Measurements from ENCODE around the gene ARRB1.

DNA sequence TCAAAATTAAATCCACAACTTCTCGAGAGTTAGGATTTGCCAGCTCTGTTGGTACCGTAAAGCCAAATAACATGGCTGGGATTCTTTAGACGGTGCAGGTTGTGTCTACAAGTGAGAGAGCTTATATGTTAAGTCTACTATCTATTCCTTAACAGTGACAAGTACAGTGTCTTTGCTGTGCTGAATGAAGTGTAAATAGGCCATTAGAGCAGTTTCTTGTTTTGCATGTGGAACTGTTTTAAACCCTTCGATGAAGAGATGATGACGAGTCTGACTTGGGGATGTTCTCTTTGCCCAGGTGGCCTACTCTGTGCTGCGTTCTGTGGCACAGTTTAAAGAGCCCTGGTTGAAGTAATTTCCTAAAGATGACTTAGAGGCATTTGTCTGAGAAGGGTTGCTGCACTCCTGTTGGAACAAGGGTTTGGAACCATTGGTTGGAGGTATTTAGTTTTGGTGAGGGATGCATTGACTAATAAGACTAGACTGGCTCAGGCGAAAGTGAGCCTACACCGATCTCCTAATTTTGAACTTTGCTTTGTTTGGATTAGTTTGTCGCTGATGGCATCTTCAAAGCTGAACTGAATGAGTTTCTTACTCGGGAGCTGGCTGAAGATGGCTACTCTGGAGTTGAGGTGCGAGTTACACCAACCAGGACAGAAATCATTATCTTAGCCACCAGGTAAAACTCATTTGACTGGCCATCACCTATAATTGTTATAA lies 48.8 kb upstream of the ARRB1 start:
- TF ChIP-seq, protein P1, sequence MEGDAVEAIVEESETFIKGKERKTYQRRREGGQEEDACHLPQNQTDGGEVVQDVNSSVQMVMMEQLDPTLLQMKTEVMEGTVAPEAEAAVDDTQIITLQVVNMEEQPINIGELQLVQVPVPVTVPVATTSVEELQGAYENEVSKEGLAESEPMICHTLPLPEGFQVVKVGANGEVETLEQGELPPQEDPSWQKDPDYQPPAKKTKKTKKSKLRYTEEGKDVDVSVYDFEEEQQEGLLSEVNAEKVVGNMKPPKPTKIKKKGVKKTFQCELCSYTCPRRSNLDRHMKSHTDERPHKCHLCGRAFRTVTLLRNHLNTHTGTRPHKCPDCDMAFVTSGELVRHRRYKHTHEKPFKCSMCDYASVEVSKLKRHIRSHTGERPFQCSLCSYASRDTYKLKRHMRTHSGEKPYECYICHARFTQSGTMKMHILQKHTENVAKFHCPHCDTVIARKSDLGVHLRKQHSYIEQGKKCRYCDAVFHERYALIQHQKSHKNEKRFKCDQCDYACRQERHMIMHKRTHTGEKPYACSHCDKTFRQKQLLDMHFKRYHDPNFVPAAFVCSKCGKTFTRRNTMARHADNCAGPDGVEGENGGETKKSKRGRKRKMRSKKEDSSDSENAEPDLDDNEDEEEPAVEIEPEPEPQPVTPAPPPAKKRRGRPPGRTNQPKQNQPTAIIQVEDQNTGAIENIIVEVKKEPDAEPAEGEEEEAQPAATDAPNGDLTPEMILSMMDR (IDR thresholded peaks at IDR 0.05) = no peak
- TF ChIP-seq POLR2A (IDR thresholded peaks at IDR 0.05) (no peak), EP300 (IDR thresholded peaks at IDR 0.05) (no peak)
